Spleen (tissue), 11 donors: ENCODE data around the gene FAM3B. TPM values are rescaled to one million over a fixed set of nuclear protein-coding genes. Genes with fewer than 3 reads are reported as not detected.

Source experiments
- DNase-seq: peaks from one replicate; pipeline ENCODE4 v3.0.0-alpha.2; 2020
- H3K27ac ChIP-seq, 8 donors: fragments of 200-600 bp; sonication (generic) in 7 of 8; 1 replicate in 4 of 8; 2 replicates in 4 of 8; pipeline versions ENCODE4 v1.5.0 to v1.8.0; 2016 to 2021; ENCODE audit warnings: inconsistent platforms in 4 of 8, mild to moderate bottlenecking in 4 of 8, moderate library complexity in 1 of 8
- H3K27me3 ChIP-seq, 7 donors: fragments of 200-600 bp; sonication (generic) in 6 of 7; replicated peaks in 1 of 7; 1 replicate in 4 of 7; 2 replicates in 3 of 7; pipeline versions ENCODE4 v1.5.0 to v1.8.0; 2016 to 2021; ENCODE audit warnings: inconsistent platforms in 3 of 7, mild to moderate bottlenecking in 1 of 7
- H3K36me3 ChIP-seq, 6 donors: fragments of 200-600 bp; sonication (generic) in 5 of 6; 1 replicate in 4 of 6; 2 replicates in 2 of 6; pipeline versions ENCODE4 v1.5.0 to v1.8.0; 2016 to 2021; ENCODE audit warnings: inconsistent platforms in 2 of 6
- H3K4me1 ChIP-seq, 6 donors: fragments of 200-600 bp; sonication (generic) in 5 of 6; 1 replicate in 3 of 6; 2 replicates in 3 of 6; pipeline versions ENCODE4 v1.5.0 to v1.8.0; 2016 to 2021; ENCODE audit warnings: inconsistent platforms in 3 of 6
- H3K4me3 ChIP-seq, 8 donors: fragments of 200-600 bp; sonication (generic) in 7 of 8; 1 replicate in 4 of 8; 2 replicates in 4 of 8; pipeline versions ENCODE4 v1.5.0 to v1.8.0; 2016 to 2021; ENCODE audit warnings: inconsistent platforms in 4 of 8, mild to moderate bottlenecking in 4 of 8, moderate library complexity in 2 of 8
- H3K9me3 ChIP-seq, 8 donors: fragments of 200-600 bp; sonication (generic) in 7 of 8; 1 replicate in 4 of 8; 2 replicates in 4 of 8; pipeline versions ENCODE4 v1.5.0 to v1.8.0; 2016 to 2021; ENCODE audit warnings: inconsistent platforms in 4 of 8
- CTCF ChIP-seq, 11 experiments: fragments of 200-600 bp in 7 of 11; fragments of 450-650 bp in 4 of 11; sonication (generic) in 4 of 11; IDR thresholded peaks in 8 of 11; conservative IDR thresholded peaks in 3 of 11; 1 replicate in 7 of 11; 2 replicates in 4 of 11; pipeline versions ENCODE4 v1.4.0 to v1.8.0; 2016 to 2021; ENCODE audit warnings: antibody characterized with exemption in 11 of 11, inconsistent platforms in 4 of 11, mild to moderate bottlenecking in 1 of 11
- POLR2A ChIP-seq, 3 donors: fragments of 450-650 bp; IDR thresholded peaks; one replicate each; pipeline ENCODE4 v1.5.1; 2017; ENCODE audit warnings: antibody characterized with exemption in 3 of 3, mild to moderate bottlenecking in 1 of 3
- POLR2AphosphoS5 ChIP-seq, 3 donors: sonication (generic); formaldehyde crosslinking; IDR thresholded peaks; one replicate each; pipeline ENCODE4 v1.5.1; 2017; ENCODE audit warnings: antibody characterized with exemption in 3 of 3
- whole genome bisulfite sequencing, 5 donors: extraction: QIAGEN DNeasy Blood & Tissue Kit in 3 of 5; methylation state at CpG; one replicate each; pipeline versions ENCODE4 v1.1.5 to v1.1.7; 2013 to 2018; 5-methylcytosine and 5-hydroxymethylcytosine counted together
- intact Hi-C: fragments of 100-400 bp; cut with DNase I; formaldehyde crosslinking; loops from one replicate; pipeline ENCODE4 v1.15.0; 2023; ENCODE audit warnings: low total_unique reads
- polyA plus RNA-seq, 3 donors: library from polyadenylated mRNA; stranded (reverse); fragments of 200-250 nt; gene quantifications; one replicate each; pipeline ENCODE4 v1.2.1, GENCODE V29; 2013
- total RNA-seq, 7 donors: library from RNA; depleted of rRNA in 3 of 7; stranded (reverse); fragments of >200 nt in 3 of 7; fragmentation: NEBNext Ultra II Directional in 4 of 7; extraction: Animal tissue kit (Norgen Biotek cat#: 25700) in 4 of 7; gene quantifications; one replicate each; pipeline versions ENCODE4 v1.1.0 to v1.2.1, GENCODE V29; 2016 to 2021
- donor health status: healthy with polysubstance abuse.
- donor health status: DM: no; HTN: no; CAD: no; lungs with moderate emphysema.
- donor health status: DM: no; HTN: no; CAD: no.
- donor health status: Bipolar disorder and iron deficiency.
- donor health status: healthy.
- donor health status: DM: no; HTN: no; CAD: no.
- donor health status: DM: yes; HTN: yes; CAD: no.

FAM3B gene
- total and polyA plus RNA-seq, 10 donors: 0.77 to 1.9 (median 1.3) TPM; not detected in 3

- H3K27ac ChIP-seq: peak overlapping the region; percentile 69 to 99 (median 89)
- no peaks in the 10 kb centered on the region for H3K9me3 ChIP-seq
- H3K4me1 ChIP-seq: peaks cover 39 to 100% (median 82%) of the 10 kb centered on the region in 6 donors
- intact Hi-C loops: loop anchor here (10.0 kb wide), 1 partner anchor 56 kb away; the partner anchor contains the start of gene MX1
- peak overlapping the region in 4 of 8 donors; percentile 41 to 68 (median 46) for H3K4me3 ChIP-seq
- H3K27me3 ChIP-seq: peaks cover 0 to 5% (median 0%) of the 10 kb centered on the region in 7 donors
- 42 to 60% (median 46%) methylated on average over 4 of the region's 4 CpGs for WGBS, 5 donors
- peak; percentile 73 for DNase-seq
- H3K36me3 ChIP-seq: peaks cover 0 to 43% (median 1%) of the 10 kb centered on the region in 6 donors
- TF ChIP-seq POLR2A (IDR thresholded peaks at IDR 0.05) (no peak), CTCF (IDR thresholded peaks at IDR 0.05 in 8 of 11, conservative IDR thresholded peaks at IDR 0.05 in 3 of 11) (no peak), POLR2AphosphoS5 (IDR thresholded peaks at IDR 0.05) (no peak)
Measured at GRCh38 chr21:41368735-41369104, 52.1 kb downstream of the FAM3B start.

DNA sequence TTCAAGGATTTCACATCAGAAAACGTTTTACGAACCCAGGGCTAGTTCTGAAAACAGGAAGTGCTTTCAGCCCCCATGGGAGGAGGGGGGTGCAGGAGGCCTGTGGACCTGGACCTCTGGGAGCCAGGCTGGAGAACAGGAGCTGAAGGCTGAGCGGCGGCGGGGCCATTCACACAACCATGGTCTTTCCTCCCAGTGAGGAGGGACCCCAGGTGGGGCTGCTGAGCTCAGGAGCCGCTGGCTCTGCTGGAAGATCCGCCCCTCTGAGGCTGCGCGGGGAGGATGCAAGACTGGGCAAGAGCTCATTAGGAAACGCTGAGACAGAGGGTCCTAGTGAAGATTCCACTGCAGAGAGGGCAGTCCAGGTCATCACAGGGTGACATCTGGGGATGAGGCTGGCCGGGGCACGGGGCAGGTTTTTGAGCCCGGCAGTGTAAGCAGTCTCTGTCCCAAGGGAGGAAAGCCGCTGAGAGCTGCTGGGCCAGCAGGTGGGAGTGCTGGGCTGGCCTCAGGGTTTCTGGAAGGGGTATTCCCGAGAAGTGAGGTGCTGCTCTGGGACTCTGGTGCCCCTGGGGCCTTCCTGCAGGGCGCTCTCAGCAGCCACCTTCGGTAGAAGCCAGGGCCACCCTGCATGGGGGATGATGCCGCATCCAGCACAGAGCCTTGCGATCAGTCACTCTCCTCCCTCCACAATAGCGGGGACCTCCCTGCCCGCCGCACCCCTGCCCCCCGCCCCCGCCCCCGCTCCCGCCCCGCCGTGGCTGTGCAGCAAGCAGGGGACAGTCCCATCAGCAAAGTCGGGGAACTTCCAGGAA lies 52.7 kb downstream of the FAM3B start:
- peaks cover 33 to 100% (median 76%) of the 10 kb centered on the region in 6 donors for H3K4me1 ChIP-seq
- peaks cover 0 to 43% (median 1%) of the 10 kb centered on the region in 6 donors for H3K36me3 ChIP-seq
- peak overlapping the region; percentile 5 to 68 (median 40) for H3K4me3 ChIP-seq
- peak overlapping the region; percentile 69 to 99 (median 89) for H3K27ac ChIP-seq
- DNase-seq: peak; percentile 89
- no peaks in the 10 kb centered on the region for H3K9me3 ChIP-seq
- no peak for TF ChIP-seq POLR2A (IDR thresholded peaks at IDR 0.05)
- TF ChIP-seq POLR2AphosphoS5 (IDR thresholded peaks at IDR 0.05): peak in 2 of 3 donors; percentile 37 to 74
- peak in 6 of 11 experiments; percentile 16 to 29 (median 22) for TF ChIP-seq CTCF (IDR thresholded peaks at IDR 0.05 in 8 of 11, conservative IDR thresholded peaks at IDR 0.05 in 3 of 11)
- intact Hi-C loops: loop anchor here (10.0 kb wide), 1 partner anchor 55 kb away; the partner anchor contains the start of gene MX1
- H3K27me3 ChIP-seq: peaks cover 0 to 5% (median 0%) of the 10 kb centered on the region in 7 donors
- 11 to 23% (median 15%) methylated on average over 12 to 29 of the region's 29 CpGs for WGBS, 5 donors

DNA sequence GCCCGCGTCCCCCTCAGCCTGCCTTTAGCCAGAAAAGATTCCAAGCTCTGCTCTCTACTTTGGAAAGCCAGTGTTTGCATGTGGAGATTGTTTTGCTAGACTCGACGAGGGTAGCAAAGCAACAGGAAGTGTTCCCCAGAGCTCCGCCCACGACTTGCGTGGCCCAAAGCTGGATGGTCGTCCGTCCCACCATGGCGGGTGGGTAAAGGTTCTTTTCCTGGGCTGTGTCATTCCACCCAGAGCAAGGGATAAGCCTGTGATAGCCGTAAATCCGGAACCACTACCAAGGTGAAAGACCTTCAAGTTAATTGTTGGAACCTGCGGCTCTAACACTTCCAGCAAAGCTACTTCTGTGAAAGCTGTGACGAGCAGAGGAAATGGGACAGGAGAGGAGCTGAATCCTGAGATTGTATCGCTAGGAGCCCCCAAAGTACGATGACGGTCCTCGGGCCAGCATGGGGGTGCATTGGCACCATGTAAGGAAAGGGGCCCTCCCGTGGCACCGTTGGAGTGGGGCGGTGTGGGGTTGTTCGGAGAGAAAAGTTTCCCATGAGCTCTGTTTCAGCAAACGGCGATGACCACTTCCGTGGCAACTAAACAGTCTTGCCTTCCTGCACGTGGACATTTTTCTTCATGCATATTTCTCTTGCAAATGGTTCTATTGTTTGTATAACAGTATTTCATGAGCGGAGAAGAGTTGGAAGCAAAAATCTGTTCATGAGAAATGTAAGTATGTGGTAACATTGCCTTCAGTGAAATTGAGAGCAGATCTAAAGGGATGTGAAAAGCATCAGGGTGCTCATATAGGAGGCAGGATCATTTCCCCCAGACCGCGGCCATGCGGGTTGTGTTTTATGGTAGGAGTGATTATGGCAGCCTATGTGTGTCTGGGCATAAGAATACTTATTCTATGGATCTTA lies 53.6 kb downstream of the FAM3B start:
- intact Hi-C loops: loop anchor here (10.0 kb wide), 1 partner anchor 55 kb away; the partner anchor contains the start of gene MX1
- 53 to 80% (median 66%) methylated on average over 25 to 30 of the region's 30 CpGs for WGBS, 5 donors
- H3K4me1 ChIP-seq: peaks cover 32 to 92% (median 68%) of the 10 kb centered on the region in 6 donors
- peaks cover 0 to 43% (median 1%) of the 10 kb centered on the region in 6 donors for H3K36me3 ChIP-seq
- peak overlapping the region; percentile 69 to 99 (median 89) for H3K27ac ChIP-seq
- H3K4me3 ChIP-seq: peak overlapping the region; percentile 5 to 68 (median 40)
- H3K9me3 ChIP-seq: no peaks in the 10 kb centered on the region
- TF ChIP-seq CTCF (IDR thresholded peaks at IDR 0.05 in 8 of 11, conservative IDR thresholded peaks at IDR 0.05 in 3 of 11) (no peak), POLR2AphosphoS5 (IDR thresholded peaks at IDR 0.05) (peak in 2 of 3 donors; percentile 30 to 34)
- peak; percentile 92 for DNase-seq
- H3K27me3 ChIP-seq: peaks cover 0 to 5% (median 0%) of the 10 kb centered on the region in 7 donors
